Keratinocyte (primary cell): ENCODE data around the gene NUP85. TPM values are rescaled to one million over a fixed set of nuclear protein-coding genes. Genes with fewer than 3 reads are reported as not detected.
A peak's percentile ranks its signal among the peaks of the same experiment; 100 is the strongest.
"Not testable (repeated sequence)": the region's sequence is repeated elsewhere in the genome, so short reads cannot be mapped to it uniquely, and the experiment has no call there.

Source experiments
- DNase-seq: peaks from one replicate; pipeline ENCODE4 v3.0.0-alpha.2; 2011; ENCODE audit warnings: low read depth, missing footprints, low spot score
- FAIRE-seq: peaks from 2 replicates; lab custom pipeline; 2011; peaks lifted over from hg19 to GRCh38; lab: Jason Lieb, UNC
- H2AFZ ChIP-seq: 2 replicates; pipeline ENCODE4 v1.6.0; 2012; ENCODE audit warnings: low read length, control low read depth, inconsistent platforms; ENCODE audit not compliant: control insufficient read depth
- H3K27ac ChIP-seq: 2 replicates; pipeline ENCODE4 v1.5.1; 2011; ENCODE audit warnings: low read length; ENCODE audit not compliant: control insufficient read depth, insufficient read depth
- H3K27me3 ChIP-seq: 3 replicates; pipeline ENCODE4 v1.6.0; 2011; ENCODE audit warnings: low read length; ENCODE audit not compliant: control insufficient read depth, insufficient read depth; ENCODE audit errors: extremely low read depth
- H3K36me3 ChIP-seq, 2 experiments: 2 replicates in 1 of 2; 3 replicates in 1 of 2; pipeline ENCODE4 v1.5.1; 2011; ENCODE audit warnings: low read length in 2 of 2, mild to moderate bottlenecking in 1 of 2; ENCODE audit not compliant: control insufficient read depth in 2 of 2, insufficient read depth in 2 of 2; ENCODE audit errors: extremely low read depth in 1 of 2
- H3K4me1 ChIP-seq: 3 replicates; pipeline ENCODE4 v1.5.1; 2011; ENCODE audit warnings: low read length; ENCODE audit not compliant: control insufficient read depth, insufficient read depth; ENCODE audit errors: extremely low read depth
- H3K4me2 ChIP-seq: 3 replicates; pipeline ENCODE4 v1.6.0; 2011; ENCODE audit warnings: low read depth, low read length; ENCODE audit not compliant: control insufficient read depth, insufficient read depth; ENCODE audit errors: extremely low read depth
- H3K4me3 ChIP-seq, 3 experiments: fragments of 200-600 bp in 1 of 3; sonication (generic) in 1 of 3; 2 replicates in 2 of 3; 3 replicates in 1 of 3; pipeline ENCODE4 v1.5.1; 2011 to 2016; ENCODE audit warnings: low read length in 3 of 3, mild to moderate bottlenecking in 3 of 3, control low read depth in 2 of 3, inconsistent platforms in 1 of 3, low read depth in 1 of 3, mixed read lengths in 1 of 3, mixed run types in 1 of 3, moderate library complexity in 1 of 3; ENCODE audit not compliant: control insufficient read depth in 2 of 3, insufficient read depth in 2 of 3; ENCODE audit errors: extremely low read depth in 1 of 3
- H3K79me2 ChIP-seq: 2 replicates; pipeline ENCODE4 v1.6.0; 2012; ENCODE audit warnings: low read length; ENCODE audit not compliant: control insufficient read depth, insufficient read depth
- H3K9ac ChIP-seq: 3 replicates; pipeline ENCODE4 v1.6.0; 2011; ENCODE audit warnings: low read length; ENCODE audit not compliant: control insufficient read depth, insufficient read depth; ENCODE audit errors: extremely low read depth
- H3K9me1 ChIP-seq: 3 replicates; pipeline ENCODE4 v1.6.0; 2011; ENCODE audit warnings: low read length; ENCODE audit not compliant: control insufficient read depth, insufficient read depth; ENCODE audit errors: extremely low read depth
- H3K9me3 ChIP-seq: 2 replicates; pipeline ENCODE4 v1.5.1; 2012; ENCODE audit warnings: low read depth, low read length; ENCODE audit not compliant: control insufficient read depth
- H4K20me1 ChIP-seq: 3 replicates; pipeline ENCODE4 v1.6.0; 2011; ENCODE audit warnings: low read length; ENCODE audit not compliant: control insufficient read depth, insufficient read depth; ENCODE audit errors: extremely low read depth
- CTCF ChIP-seq, 3 experiments: IDR thresholded peaks in 1 of 3; conservative IDR thresholded peaks in 1 of 3; optimal IDR thresholded peaks in 1 of 3; 2 replicates in 2 of 3; 3 replicates in 1 of 3; pipeline versions ENCODE3 to v1.5.1; 2011; ENCODE audit warnings: low read length in 3 of 3, mild to moderate bottlenecking in 3 of 3, moderate library complexity in 2 of 3, control low read depth in 1 of 3, inconsistent platforms in 1 of 3; ENCODE audit not compliant: insufficient read depth in 2 of 3; ENCODE audit errors: extremely low read depth in 1 of 3
- EZH2 ChIP-seq: IDR thresholded peaks from one replicate; pipeline ENCODE4 v1.6.1; 2012; ENCODE audit warnings: inconsistent platforms, mild to moderate bottlenecking, low read length, moderate library complexity
- dilution Hi-C: fragments of 300-500 bp; cut with MboI; formaldehyde crosslinking; loops from one replicate; pipeline ENCODE4 v1.7.0; 2020; ENCODE audit warnings: low sequenced_read_pairs; ENCODE audit not compliant: extremely low pct_ligation_motif_present
- polyA plus RNA-seq, 5 experiments: library from polyadenylated mRNA; depleted of rRNA in 3 of 5; stranded (reverse) in 3 of 5; stranded (forward) in 1 of 5; unstranded in 1 of 5; fragments of >200 nt; gene quantifications; 1 replicate in 1 of 5; 2 replicates in 3 of 5; 3 replicates in 1 of 5; pipeline versions ENCODE4 v1.2.1 to v1.2.3, GENCODE V29; 2011 to 2012; ENCODE audit warnings: missing spikeins in 2 of 5, low read depth in 1 of 5, low replicate concordance in 1 of 5

NUP85 gene
- polyA plus RNA-seq, 1 donor (not counting 4 experiments of a cell fraction or from before 2014, with no cell fraction given), result 64.4 TPM

- H3K27me3 ChIP-seq, DNase-seq, H3K9ac ChIP-seq, H3K9me1 ChIP-seq, H3K27ac ChIP-seq, H3K9me3 ChIP-seq, H3K4me3 ChIP-seq, H2AFZ ChIP-seq, H3K36me3 ChIP-seq, H3K4me2 ChIP-seq, dilution Hi-C loops, H4K20me1 ChIP-seq, H3K4me1 ChIP-seq, FAIRE-seq: not testable (repeated sequence)
- peaks cover 59% of the 10 kb centered on the region for H3K79me2 ChIP-seq
Measured at GRCh38 chr17:75257228-75257627, 51.7 kb downstream of the NUP85 start.

DNA sequence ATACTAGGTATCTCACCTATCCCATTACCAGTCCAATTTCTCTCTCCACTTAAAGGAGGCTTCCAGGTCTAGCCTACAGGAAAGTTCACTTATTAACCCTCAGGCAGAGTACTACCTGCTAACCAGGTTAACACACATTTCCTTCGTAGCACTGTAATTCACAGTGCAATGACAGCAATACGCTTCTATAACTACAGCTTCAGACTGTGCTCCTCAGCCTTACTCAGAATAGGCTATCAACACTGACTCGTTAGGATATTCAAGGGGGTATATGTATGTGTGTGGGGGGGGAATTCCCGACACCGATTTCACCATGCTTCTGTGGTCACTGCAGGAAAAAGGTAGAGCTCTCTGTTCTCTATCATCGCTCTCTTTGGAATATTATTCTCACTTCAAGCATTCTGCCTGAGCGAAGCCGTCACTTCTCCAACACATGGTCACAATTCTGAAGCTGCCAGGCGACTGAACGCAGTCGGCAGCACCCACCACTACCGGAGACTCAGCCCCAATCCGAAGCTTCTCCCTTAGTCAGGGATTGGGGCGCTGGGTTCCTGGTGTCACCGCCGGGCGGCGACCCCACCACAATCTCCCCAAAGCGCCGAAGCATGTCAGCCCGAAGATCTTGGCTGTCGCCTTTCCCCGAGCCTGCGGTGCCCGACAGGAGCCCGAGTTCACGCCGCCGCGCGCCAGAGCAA is 55.3 kb downstream of the NUP85 start:
- Histone ChIP-seq H3K36me3 (peaks cover 6 to 10% of the 10 kb centered on the region in 2 experiments), H2AFZ (peak overlapping the region; percentile 94), H3K4me3 (peak overlapping the region; percentile 77 to 97 (median 96)), H4K20me1 (no peaks in the 10 kb centered on the region), H3K9ac (peak overlapping the region; percentile 100), H3K79me2 (peaks cover 57% of the 10 kb centered on the region), H3K9me1 (no peaks in the 10 kb centered on the region), H3K27ac (peak overlapping the region; percentile 99), H3K9me3 (no peaks in the 10 kb centered on the region), H3K4me1 (peaks cover 13% of the 10 kb centered on the region), H3K27me3 (no peaks in the 10 kb centered on the region), H3K4me2 (peak overlapping the region; percentile 89)
- TF ChIP-seq EZH2, result no peak
- peak; percentile 6 to 14 (median 11) for TF ChIP-seq CTCF (optimal IDR thresholded peaks at IDR 0.05 in 1 of 3, IDR thresholded peaks at IDR 0.05 in 1 of 3, conservative IDR thresholded peaks at IDR 0.05 in 1 of 3; ENCODE audit: extremely low read depth in 1 of 3, insufficient read depth in 2 of 3, low read length in 3 of 3)
- DNase-seq, result no peak
- dilution Hi-C loops, result no loop called here
- no peak for FAIRE-seq
